Right cardiac atrium (tissue), 5 donors: ENCODE results near the gene CLDN4. TPM values are rescaled to one million over a fixed set of nuclear protein-coding genes. Genes with fewer than 3 reads are reported as not detected.
"Not testable (repeated sequence)": the region's sequence is repeated elsewhere in the genome, so short reads cannot be mapped to it uniquely, and the experiment has no call there.

Source experiments
- ATAC-seq, 2 donors: fragments of 200-7000 bp; cut with Tn5 transposase; one replicate each; pipeline versions ENCODE4 v1.8.0 to v1.9.1; 2020; ENCODE audit warnings: moderate library complexity in 2 of 2, mild to moderate bottlenecking in 1 of 2
- DNase-seq, 3 donors: peaks; one replicate each; pipeline ENCODE4 v3.0.0-alpha.2; 2020
- H3K27ac ChIP-seq: one replicate; pipeline ENCODE4 v1.5.1; 2013; ENCODE audit warnings: mild to moderate bottlenecking, low read length, control low read depth, moderate library complexity
- H3K27me3 ChIP-seq: one replicate; pipeline ENCODE4 v1.6.1; 2013; ENCODE audit not compliant: control insufficient read depth, insufficient read depth
- H3K4me1 ChIP-seq: one replicate; pipeline ENCODE4 v1.6.1; 2013; ENCODE audit warnings: low read length; ENCODE audit not compliant: control insufficient read depth, insufficient read depth
- H3K4me3 ChIP-seq: one replicate; pipeline ENCODE4 v1.5.1; 2013; ENCODE audit warnings: low read length, control low read depth
- H3K9me3 ChIP-seq: one replicate; pipeline ENCODE4 v1.6.1; 2013; ENCODE audit warnings: low read length; ENCODE audit not compliant: control insufficient read depth
- WGBS: extraction: QIAGEN DNeasy Blood & Tissue Kit; methylation state at CpG from one replicate; pipeline ENCODE4 v1.1.7; 2013; 5-methylcytosine and 5-hydroxymethylcytosine counted together
- intact Hi-C, 4 donors: fragments of 100-400 bp; cut with DNase I; formaldehyde crosslinking; loops; one replicate each; pipeline versions ENCODE4 v1.11.0 to v1.14.0; 2022 to 2023
- polyA plus RNA-seq: library from polyadenylated mRNA; stranded (reverse); fragments of 200-250 nt; gene quantifications from one replicate; pipeline ENCODE4 v1.2.3, GENCODE V29; 2013
- total RNA-seq, 4 donors: library from RNA; stranded (reverse); fragmentation: NEBNext Ultra II Directional; extraction: Animal tissue kit (Norgen Biotek cat#: 25700); gene quantifications; one replicate each; pipeline ENCODE4 v1.2.1, GENCODE V29; 2021
- donor health status: healthy with polysubstance abuse.
- donor health status: DM: no; HTN: yes; CAD: no.
- donor health status: DM: no; HTN: no; CAD: no.
- donor health status: DM: no; HTN: yes; CAD: no; lungs with severe emphysema.
- donor health status: DM: yes; HTN: yes; CAD: no.

CLDN4 gene
- total and polyA plus RNA-seq, 5 donors = 0.09 to 0.23 (median 0.14) TPM; not detected in 2

DNA sequence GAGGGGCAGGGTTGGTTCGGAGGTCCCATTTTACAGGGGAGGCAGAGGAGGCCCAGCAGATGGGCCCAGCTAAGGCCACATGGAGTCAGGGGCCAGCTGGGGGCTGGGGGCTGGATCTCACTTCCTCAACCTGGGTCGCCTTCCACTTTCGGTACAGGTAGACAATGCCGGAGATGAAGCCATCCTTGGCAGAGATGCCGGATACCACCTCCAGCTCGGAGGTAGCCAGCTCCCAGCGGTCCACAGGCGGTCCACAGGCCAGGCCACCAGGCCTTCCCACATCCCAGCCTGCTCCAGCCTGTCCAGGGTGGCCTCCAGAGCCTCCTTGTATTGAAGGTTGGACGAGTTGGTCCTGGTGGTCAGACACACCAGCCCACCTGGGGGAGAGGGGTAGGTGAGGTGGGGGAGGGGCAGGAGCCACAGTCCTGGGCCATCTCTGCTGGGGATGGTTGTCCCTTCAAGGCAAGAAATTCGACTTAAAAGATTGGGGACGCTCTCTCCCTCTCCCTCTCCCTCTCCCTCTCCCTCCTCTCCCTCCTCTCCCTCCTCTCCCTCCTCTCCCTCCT, 3.9 kb downstream of the CLDN4 start:
- Histone ChIP-seq H3K4me1 (no peaks in the 10 kb centered on the region), H3K4me3 (no peak overlapping the region), H3K27ac (no peak overlapping the region), H3K27me3 (no peaks in the 10 kb centered on the region), H3K9me3 (no peaks in the 10 kb centered on the region)
- ATAC-seq (no peak), DNase-seq (no peak)
- 87% methylated on average over 11 of the region's 11 CpGs for WGBS
- intact Hi-C loops = no loop called here

- ATAC-seq, intact Hi-C loops, H3K27ac ChIP-seq, H3K4me1 ChIP-seq, H3K27me3 ChIP-seq, DNase-seq, H3K4me3 ChIP-seq, H3K9me3 ChIP-seq: not testable (repeated sequence)
Observed at GRCh38 chr7:73837167-73837566, 6.4 kb downstream of the CLDN4 start.

- ATAC-seq = no peak
Observed at GRCh38 chr7:73838642-73839041, 7.8 kb downstream of the CLDN4 start.

GRCh38 chr7:73839290-73839689, 8.5 kb downstream of the CLDN4 start:
- DNase-seq (no peak), ATAC-seq (no peak)
- intact Hi-C loops = no loop called here
- H3K27me3 ChIP-seq = no peaks in the 10 kb centered on the region
- no peaks in the 10 kb centered on the region for H3K4me1 ChIP-seq
- no peak overlapping the region for H3K4me3 ChIP-seq
- 86% methylated on average over 7 of the region's 7 CpGs for WGBS
- H3K27ac ChIP-seq = no peak overlapping the region
- H3K9me3 ChIP-seq = no peaks in the 10 kb centered on the region

More at GRCh38 chr7:73838642-73839041, 7.8 kb downstream of the CLDN4 start:
- H3K9me3 ChIP-seq = no peaks in the 10 kb centered on the region
- no peaks in the 10 kb centered on the region for H3K4me1 ChIP-seq
- H3K27me3 ChIP-seq = no peaks in the 10 kb centered on the region
- intact Hi-C loops = no loop called here
- 59% methylated on average over 6 of the region's 6 CpGs for WGBS
- DNase-seq = no peak
- no peak overlapping the region for H3K27ac ChIP-seq
- no peak overlapping the region for H3K4me3 ChIP-seq

DNA sequence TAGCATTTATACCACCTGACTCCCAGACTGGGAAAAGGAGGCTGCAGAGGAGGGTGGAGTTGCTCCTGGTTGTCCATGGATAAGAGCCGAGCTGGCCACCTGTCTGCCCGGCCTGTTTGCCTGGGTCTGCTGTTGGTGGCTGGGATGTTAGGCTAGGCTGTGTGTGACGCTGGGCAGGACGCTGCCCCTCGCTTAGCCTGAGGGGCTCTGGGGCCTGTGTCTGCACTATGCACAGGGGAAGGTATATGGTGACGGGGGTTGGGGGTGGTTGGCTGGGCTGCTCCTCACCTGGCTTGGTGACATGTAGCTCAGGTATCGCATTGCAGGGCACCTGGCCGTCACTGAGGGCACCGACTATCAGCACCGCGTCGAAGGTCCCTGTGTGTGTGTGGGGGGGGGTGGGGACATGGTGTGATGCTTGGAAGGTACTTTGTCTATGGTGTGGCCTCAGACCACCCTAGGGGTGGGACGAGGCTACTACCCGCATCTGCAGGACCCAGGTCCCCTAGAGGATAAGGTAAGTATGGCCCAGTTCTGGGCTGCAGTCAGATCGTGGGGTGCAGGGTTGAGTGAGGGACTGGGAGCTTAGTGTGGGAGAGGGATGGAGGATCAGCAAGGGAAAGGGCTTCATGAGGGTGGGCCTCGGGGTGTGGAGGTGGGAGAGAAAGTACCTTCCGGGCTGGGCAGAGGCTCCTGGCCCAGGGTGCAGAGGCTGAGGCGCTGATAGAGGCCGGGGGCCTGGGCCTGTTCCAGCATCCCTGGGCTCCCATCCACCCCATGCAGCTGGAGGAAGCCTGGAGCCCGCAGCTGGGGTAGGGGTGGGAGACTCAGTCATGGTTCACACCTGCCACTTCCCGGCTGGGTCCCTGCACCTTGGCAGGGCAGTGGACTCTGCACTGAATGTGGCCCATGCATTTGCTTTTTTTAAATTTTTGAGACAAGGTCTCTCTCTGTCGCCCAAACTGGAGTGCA, 9.2 kb downstream of the CLDN4 start:
- Histone ChIP-seq H3K9me3 (no peaks in the 10 kb centered on the region), H3K4me1 (no peaks in the 10 kb centered on the region), H3K27me3 (no peaks in the 10 kb centered on the region), H3K27ac (no peak overlapping the region), H3K4me3 (no peak overlapping the region)
- DNase-seq = peak in 1 of 3 donors; percentile 52
- intact Hi-C loops = no loop called here
- 90% methylated on average over 22 of the region's 22 CpGs for WGBS
- ATAC-seq = no peak

- no peaks in the 10 kb centered on the region for H3K27me3 ChIP-seq
- DNase-seq = peak in 1 of 3 donors; percentile 47
- H3K27ac ChIP-seq = no peak overlapping the region
- no peak for ATAC-seq
- H3K9me3 ChIP-seq = no peaks in the 10 kb centered on the region
- H3K4me1 ChIP-seq = no peaks in the 10 kb centered on the region
- no peak overlapping the region for H3K4me3 ChIP-seq
- intact Hi-C loops = no loop called here
- 96% methylated on average over 16 of the region's 16 CpGs for WGBS
Observed at GRCh38 chr7:73840715-73841379, 10.1 kb downstream of the CLDN4 start.

GRCh38 chr7:73841689-73842066, 10.9 kb downstream of the CLDN4 start:
- Histone ChIP-seq H3K9me3 (no peaks in the 10 kb centered on the region), H3K4me1 (no peaks in the 10 kb centered on the region), H3K4me3 (peak overlapping the region; percentile 59), H3K27me3 (no peaks in the 10 kb centered on the region), H3K27ac (no peak overlapping the region)
- intact Hi-C loops = no loop called here
- DNase-seq (peak in 2 of 3 donors; percentile 65 to 67), ATAC-seq (peak; percentile 3 to 6)
- 58% methylated on average over 15 of the region's 15 CpGs for WGBS

DNA sequence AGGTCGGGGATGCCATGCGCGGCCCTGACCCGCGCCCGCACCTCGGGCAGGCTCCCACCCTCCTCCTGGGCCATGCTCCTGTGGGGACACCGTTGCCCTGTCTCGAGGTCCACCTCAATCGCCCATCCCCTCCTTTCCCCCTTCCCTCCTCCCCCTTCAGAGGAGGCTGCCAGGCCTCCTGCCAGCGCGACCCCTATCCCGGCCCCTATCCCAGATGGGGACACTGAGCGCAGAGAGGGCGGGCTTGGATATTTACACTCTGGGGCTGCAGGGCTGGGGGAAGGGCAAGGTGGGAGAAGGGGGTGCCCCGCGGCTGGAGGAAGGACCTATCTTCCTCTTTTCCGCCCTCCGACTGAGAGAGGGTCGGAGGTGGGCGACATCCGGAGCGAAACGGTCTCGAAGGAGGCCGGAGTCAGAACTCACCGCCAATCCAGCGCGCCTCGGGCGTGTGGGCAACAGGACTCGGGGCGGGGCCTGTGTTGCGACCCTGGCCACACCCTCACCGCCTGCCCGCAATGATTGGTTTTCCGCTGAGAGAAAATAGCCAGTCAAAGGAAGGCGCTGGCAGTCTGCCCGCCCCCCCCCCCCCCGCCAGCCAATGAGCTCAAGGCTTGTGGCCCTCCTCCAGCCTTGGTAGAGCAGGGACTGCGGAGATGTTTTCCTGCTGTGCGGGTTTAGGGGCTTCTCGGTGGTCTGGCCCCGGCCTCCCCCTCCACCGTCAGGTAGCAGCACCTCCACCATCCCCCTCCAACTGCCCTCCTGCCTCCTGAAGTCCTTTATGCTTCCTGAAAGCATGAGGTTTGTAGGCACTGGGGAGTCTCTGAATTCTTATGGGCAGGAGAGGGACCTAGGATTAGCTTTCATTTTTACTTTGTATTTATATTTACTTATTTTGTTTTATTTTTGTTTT, 11.5 kb downstream of the CLDN4 start, which contains the start of gene METTL27:
METTL27 (minus strand) TSS at position 450 of the 910 bp plus-strand sequence; CDS start at position 74, 376 bp downstream.
- 5% methylated on average over 44 of the region's 45 CpGs for WGBS
- no peak within 1 kb of the TSS for H3K27ac ChIP-seq
- DNase-seq (peak; percentile 94 to 97 (median 96)), ATAC-seq (peak; percentile 97)
- H3K9me3 ChIP-seq = no peaks in the 10 kb centered on the region
- no peaks in the 10 kb centered on the region for H3K27me3 ChIP-seq
- H3K4me3 ChIP-seq = peak within 1 kb of the TSS; percentile 59
- no peaks in the 10 kb centered on the region for H3K4me1 ChIP-seq
- intact Hi-C loops = no loop called here

GRCh38 chr7:73844131-73844547, 13.3 kb downstream of the CLDN4 start:
- intact Hi-C loops = no loop called here

GRCh38 chr7:73844848-73845460, 14.2 kb downstream of the CLDN4 start:
- H3K27ac ChIP-seq = no peak overlapping the region
- no peaks in the 10 kb centered on the region for H3K27me3 ChIP-seq
- 86% methylated on average over 13 of the region's 13 CpGs for WGBS
- H3K4me3 ChIP-seq = no peak overlapping the region
- DNase-seq = no peak
- ATAC-seq = no peak
- H3K9me3 ChIP-seq = no peaks in the 10 kb centered on the region
- H3K4me1 ChIP-seq = no peaks in the 10 kb centered on the region
- intact Hi-C loops = no loop called here

More at GRCh38 chr7:73844131-73844547, 13.3 kb downstream of the CLDN4 start:
- Histone ChIP-seq H3K4me1 (no peaks in the 10 kb centered on the region), H3K9me3 (no peaks in the 10 kb centered on the region), H3K27ac (no peak overlapping the region), H3K4me3 (no peak overlapping the region), H3K27me3 (no peaks in the 10 kb centered on the region)
- DNase-seq = no peak
- no peak for ATAC-seq
- 32% methylated on average over 9 of the region's 9 CpGs for WGBS
